Endometrial microvascular endothelial cells (primary cell): ENCODE data around the gene KCNQ1OT1. TPM values are rescaled to one million over a fixed set of nuclear protein-coding genes. Genes with fewer than 3 reads are reported as not detected.

Experiments
- in situ Hi-C: cut with HindIII; loops from 2 replicates; pipeline ENCODE4 v1.10.0; 2017; ENCODE audit warnings: low sequenced_read_pairs, low pct_unique_long_range_greater_than_20kb; ENCODE audit errors: inconsistent ontology term
- total RNA-seq: library from RNA; depleted of rRNA; stranded (reverse); fragments of >200 nt; gene quantifications from one replicate; pipeline ENCODE4 v1.2.3, GENCODE V29; 2015; ENCODE audit errors: inconsistent ontology term

The KCNQ1OT1 gene
- total RNA-seq, 1 donor from 2014 or later: 0.09 TPM

GRCh38 chr11:2593393-2593950, 106.3 kb downstream of the KCNQ1OT1 start:
- in situ Hi-C loops: no loop called here

GRCh38 chr11:2592559-2593392, 107.0 kb downstream of the KCNQ1OT1 start:
- in situ Hi-C loops: no loop called here

- in situ Hi-C loops: no loop called here
Observed at GRCh38 chr11:2591805-2592204, 108.0 kb downstream of the KCNQ1OT1 start.

- in situ Hi-C loops: no loop called here
Observed at GRCh38 chr11:2590965-2591754, 108.6 kb downstream of the KCNQ1OT1 start.

GRCh38 chr11:2590131-2590964, 109.4 kb downstream of the KCNQ1OT1 start:
- in situ Hi-C loops: no loop called here

- in situ Hi-C loops: no loop called here
Observed at GRCh38 chr11:2589538-2589934, 110.3 kb downstream of the KCNQ1OT1 start.

GRCh38 chr11:2588809-2589537, 110.8 kb downstream of the KCNQ1OT1 start:
- in situ Hi-C loops: no loop called here

- in situ Hi-C loops: no loop called here
Observed at GRCh38 chr11:2587976-2588748, 111.6 kb downstream of the KCNQ1OT1 start.

GRCh38 chr11:2587132-2587930, 112.5 kb downstream of the KCNQ1OT1 start:
- in situ Hi-C loops: no loop called here

GRCh38 chr11:2586793-2587131, 113.0 kb downstream of the KCNQ1OT1 start:
- in situ Hi-C loops: no loop called here

- in situ Hi-C loops: no loop called here
Observed at GRCh38 chr11:2586087-2586792, 113.6 kb downstream of the KCNQ1OT1 start.

GRCh38 chr11:2585566-2586086, 114.2 kb downstream of the KCNQ1OT1 start:
- in situ Hi-C loops: no loop called here

GRCh38 chr11:2584812-2585565, 114.8 kb downstream of the KCNQ1OT1 start:
- in situ Hi-C loops: no loop called here

GRCh38 chr11:2584434-2584811, 115.4 kb downstream of the KCNQ1OT1 start:
- in situ Hi-C loops: no loop called here

GRCh38 chr11:2583605-2583958, 116.2 kb downstream of the KCNQ1OT1 start:
- in situ Hi-C loops: no loop called here
